Measurements from ENCODE around the gene UQCRC2.

The UQCRC2 gene

DNA sequence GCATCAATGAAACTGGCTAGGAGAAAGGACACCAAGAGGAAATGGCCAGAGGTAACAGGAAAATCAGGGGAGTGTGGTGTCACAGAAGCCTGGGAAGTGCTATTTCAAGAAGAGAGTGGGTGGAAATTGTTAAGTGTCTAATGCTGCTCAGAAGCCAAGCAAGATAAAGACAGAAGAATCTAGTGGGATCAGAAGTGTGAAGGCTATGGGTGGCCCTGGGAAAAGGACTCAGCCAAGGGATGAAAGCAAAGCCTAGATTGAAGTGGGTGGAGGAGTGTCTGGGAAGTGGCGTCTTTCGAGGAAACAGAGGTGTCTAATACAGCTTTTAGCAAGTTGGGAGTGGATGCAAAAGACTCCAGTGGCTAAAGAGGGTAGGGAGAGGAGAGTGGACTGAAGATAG lies 34.3 kb downstream of the UQCRC2 start:
- no peak for DNase-seq (ENCODE audit: low read depth, low spot score)
- CTCF ChIA-PET = interaction anchor here (1.1 to 1.3 kb wide), 2 partner anchors 13 to 201 kb away, joined by 3 to 7 read pairs; no protein-coding TSS in a partner anchor
- H3K4me3 ChIP-seq (ENCODE audit: low read depth, low read length) = no peak overlapping the region
- TF ChIP-seq, protein P1, sequence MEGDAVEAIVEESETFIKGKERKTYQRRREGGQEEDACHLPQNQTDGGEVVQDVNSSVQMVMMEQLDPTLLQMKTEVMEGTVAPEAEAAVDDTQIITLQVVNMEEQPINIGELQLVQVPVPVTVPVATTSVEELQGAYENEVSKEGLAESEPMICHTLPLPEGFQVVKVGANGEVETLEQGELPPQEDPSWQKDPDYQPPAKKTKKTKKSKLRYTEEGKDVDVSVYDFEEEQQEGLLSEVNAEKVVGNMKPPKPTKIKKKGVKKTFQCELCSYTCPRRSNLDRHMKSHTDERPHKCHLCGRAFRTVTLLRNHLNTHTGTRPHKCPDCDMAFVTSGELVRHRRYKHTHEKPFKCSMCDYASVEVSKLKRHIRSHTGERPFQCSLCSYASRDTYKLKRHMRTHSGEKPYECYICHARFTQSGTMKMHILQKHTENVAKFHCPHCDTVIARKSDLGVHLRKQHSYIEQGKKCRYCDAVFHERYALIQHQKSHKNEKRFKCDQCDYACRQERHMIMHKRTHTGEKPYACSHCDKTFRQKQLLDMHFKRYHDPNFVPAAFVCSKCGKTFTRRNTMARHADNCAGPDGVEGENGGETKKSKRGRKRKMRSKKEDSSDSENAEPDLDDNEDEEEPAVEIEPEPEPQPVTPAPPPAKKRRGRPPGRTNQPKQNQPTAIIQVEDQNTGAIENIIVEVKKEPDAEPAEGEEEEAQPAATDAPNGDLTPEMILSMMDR (IDR thresholded peaks at IDR 0.05; ENCODE audit: insufficient read depth, low read length, missing control alignments) = no peak
- POLR2A ChIA-PET = no interaction called here

DNA sequence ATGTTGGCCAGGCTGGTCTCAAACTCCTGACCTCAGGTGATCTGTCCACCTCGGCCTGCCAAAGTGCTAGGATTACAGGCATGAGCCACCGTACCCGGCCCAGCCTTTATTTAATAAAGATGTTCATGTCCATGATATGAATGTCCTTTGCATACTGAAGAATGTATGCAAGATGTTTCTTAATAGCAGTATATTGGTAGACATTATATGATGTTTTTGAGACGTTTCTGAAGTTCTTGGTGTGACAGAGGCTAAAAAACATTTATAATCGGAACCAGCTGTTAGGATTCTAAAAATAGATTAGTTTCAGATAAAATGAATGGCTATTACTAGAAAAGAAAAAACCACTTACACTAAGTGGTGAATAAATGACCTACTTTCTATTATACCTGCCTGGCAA lies 36.0 kb downstream of the UQCRC2 start:
- CTCF ChIA-PET = interaction anchor here (1.0 to 6.8 kb wide), 9 partner anchors 8 to 200 kb away, joined by 3 to 64 read pairs (median 13); no protein-coding TSS in a partner anchor
- POLR2A ChIA-PET = no interaction called here
- peak; percentile 16 for DNase-seq (ENCODE audit: low read depth, low spot score)
- TF ChIP-seq, protein P1 (IDR thresholded peaks at IDR 0.05; ENCODE audit: insufficient read depth, low read length, missing control alignments) = no peak
- no peak overlapping the region for H3K4me3 ChIP-seq (ENCODE audit: low read depth, low read length)

DNA sequence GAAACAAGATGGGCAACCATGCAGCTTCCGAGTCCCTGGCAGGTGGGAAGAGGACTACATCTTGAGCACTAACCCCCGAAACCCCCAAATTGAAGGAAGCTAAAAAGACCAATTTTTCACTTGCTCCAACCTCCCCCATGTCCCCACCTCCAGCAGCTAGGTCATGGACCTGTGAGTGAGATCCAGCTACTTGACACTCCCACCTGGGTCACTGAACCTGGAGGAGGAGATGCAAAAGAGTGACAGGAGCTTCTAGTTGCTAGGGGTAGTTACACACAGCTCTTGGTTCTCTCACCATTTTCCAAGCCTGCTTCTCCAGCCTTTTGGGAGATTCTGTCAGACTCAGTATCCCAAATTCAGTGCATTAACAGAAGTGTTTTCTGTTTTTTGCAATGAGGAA lies 36.6 kb downstream of the UQCRC2 start:
- H3K4me3 ChIP-seq (ENCODE audit: low read depth, low read length) = no peak overlapping the region
- ChIA-PET POLR2A (interaction anchor here (1.3 kb wide), 1 partner anchor 187 kb away, joined by 4 read pairs; no protein-coding TSS in a partner anchor), CTCF (interaction anchor here (1.0 to 6.8 kb wide), 8 partner anchors 10 to 199 kb away, joined by 3 to 64 read pairs (median 21); no protein-coding TSS in a partner anchor)
- TF ChIP-seq, protein P1 (IDR thresholded peaks at IDR 0.05; ENCODE audit: insufficient read depth, low read length, missing control alignments) = no peak
- DNase-seq (ENCODE audit: low read depth, low spot score) = no peak

DNA sequence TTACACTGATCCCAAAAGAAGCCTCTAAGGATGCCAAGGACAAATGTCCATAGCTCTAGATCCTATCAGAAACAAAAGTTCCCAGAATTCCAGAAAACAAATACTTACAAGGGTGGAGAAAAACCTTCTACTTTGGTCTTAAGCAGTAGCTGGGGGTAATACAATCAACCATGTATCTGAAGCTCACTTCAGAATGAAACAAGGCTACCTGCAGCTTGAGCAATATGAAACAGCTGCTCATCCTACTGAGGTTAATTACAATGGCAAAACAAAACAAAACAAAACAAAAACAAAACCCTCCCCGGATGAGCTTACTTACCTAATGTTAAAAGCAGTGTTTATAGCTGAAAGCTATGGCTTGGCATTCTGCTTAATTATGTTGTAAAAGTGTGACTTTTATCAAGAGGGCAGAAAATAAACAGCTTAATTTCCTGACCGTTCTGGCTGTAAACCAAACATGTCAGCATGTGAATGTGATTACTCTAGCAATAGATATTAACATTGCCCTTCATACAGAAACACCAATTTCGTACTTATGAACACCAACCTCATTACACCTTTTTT lies 37.3 kb downstream of the UQCRC2 start:
- ChIA-PET CTCF (interaction anchor here (0.7 to 6.8 kb wide), 10 partner anchors 9 to 198 kb away, joined by 3 to 64 read pairs (median 8); partner anchors contain the start of gene MOSMO), POLR2A (interaction anchor here (1.2 to 1.3 kb wide), 2 partner anchors 109 to 186 kb away, joined by 4 read pairs; no protein-coding TSS in a partner anchor)
- TF ChIP-seq, protein P1 (IDR thresholded peaks at IDR 0.05; ENCODE audit: insufficient read depth, low read length, missing control alignments) = no peak
- DNase-seq (ENCODE audit: low read depth, low spot score) = no peak
- H3K4me3 ChIP-seq (ENCODE audit: low read depth, low read length) = no peak overlapping the region

DNA sequence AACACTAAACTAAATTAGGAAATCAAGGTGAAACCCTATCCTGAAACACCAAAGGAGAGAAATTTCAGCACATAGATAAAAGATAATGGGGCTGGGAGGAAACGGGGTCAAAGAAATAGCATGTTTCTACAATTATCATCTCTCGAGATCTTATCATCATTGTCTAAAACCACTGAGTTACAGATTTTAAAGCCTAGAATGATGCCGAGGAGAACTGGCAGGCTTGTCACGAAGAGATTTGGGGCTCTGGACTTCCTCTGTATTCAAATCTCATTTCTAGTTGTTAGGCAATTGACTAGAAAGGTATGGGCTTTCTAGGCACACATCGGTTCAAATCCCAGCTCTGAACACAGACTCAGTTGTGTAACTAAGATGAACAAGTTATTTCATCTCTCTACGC lies 38.5 kb downstream of the UQCRC2 start:
- ChIA-PET POLR2A (interaction anchor here (1.2 kb wide), 1 partner anchor 108 kb away, joined by 4 read pairs; no protein-coding TSS in a partner anchor), CTCF (interaction anchor here (1.1 to 6.8 kb wide), 6 partner anchors 8 to 197 kb away, joined by 3 to 64 read pairs (median 31); no protein-coding TSS in a partner anchor)
- H3K4me3 ChIP-seq (ENCODE audit: low read depth, low read length) = no peak overlapping the region
- DNase-seq (ENCODE audit: low read depth, low spot score) = no peak
- TF ChIP-seq, protein P1 (IDR thresholded peaks at IDR 0.05; ENCODE audit: insufficient read depth, low read length, missing control alignments) = no peak

DNA sequence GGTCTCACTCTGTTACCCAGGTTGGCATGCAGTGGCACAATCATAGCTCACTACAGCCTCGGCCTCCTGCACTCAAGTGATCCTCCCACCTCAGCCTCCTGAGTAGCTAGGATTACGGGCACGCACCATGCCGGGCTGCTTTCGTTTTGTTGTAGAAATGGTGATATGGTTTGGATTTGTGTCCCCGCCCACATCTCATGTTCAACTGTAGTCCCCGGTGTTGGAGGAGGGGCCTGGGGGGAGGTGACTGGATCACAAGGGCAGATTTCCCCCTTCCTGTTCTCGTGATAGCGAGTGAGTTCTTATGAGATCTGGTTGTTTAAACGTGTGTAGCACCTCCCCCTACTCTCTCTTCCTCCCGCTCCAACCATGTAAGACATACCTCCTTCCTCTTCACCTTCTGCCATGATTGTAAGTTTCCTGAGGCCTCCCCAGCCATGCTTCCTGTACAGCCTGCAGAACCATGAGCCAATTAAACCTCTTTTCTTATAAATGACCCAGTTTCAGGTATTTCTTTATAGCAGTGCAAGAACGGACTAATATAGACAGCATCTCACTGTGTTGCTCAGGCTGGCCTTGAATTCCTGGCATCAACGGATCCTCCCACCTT lies 41.8 kb downstream of the UQCRC2 start:
- CTCF ChIA-PET = interaction anchor here (2.2 to 8.5 kb wide), 4 partner anchors 83 to 193 kb away, joined by 7 to 292 read pairs (median 40); no protein-coding TSS in a partner anchor
- TF ChIP-seq, protein P1 (IDR thresholded peaks at IDR 0.05; ENCODE audit: insufficient read depth, low read length, missing control alignments) = no peak
- H3K4me3 ChIP-seq (ENCODE audit: low read depth, low read length) = no peak overlapping the region
- POLR2A ChIA-PET = no interaction called here
- no peak for DNase-seq (ENCODE audit: low read depth, low spot score)
